Transverse colon (tissue), 4 donors: ENCODE measurements around the gene KRT6B. TPM values are rescaled to one million over a fixed set of nuclear protein-coding genes. Genes with fewer than 3 reads are reported as not detected.

Experiments
- DNase-seq: peaks from one replicate; pipeline ENCODE4 v3.0.0-alpha.2; 2019
- H3K27ac ChIP-seq, 4 donors: fragments of 200-600 bp; sonication (generic); 2 replicates each; pipeline ENCODE4 v1.5.1; 2016 to 2018; ENCODE audit warnings: inconsistent platforms in 4 of 4
- H3K27me3 ChIP-seq: fragments of 200-600 bp; sonication (generic); 2 replicates; pipeline ENCODE4 v1.5.1; 2017; ENCODE audit warnings: inconsistent platforms
- H3K36me3 ChIP-seq, 4 donors: fragments of 200-600 bp; sonication (generic); 2 replicates each; pipeline ENCODE4 v1.5.1; 2017 to 2019; ENCODE audit warnings: inconsistent platforms in 4 of 4
- H3K4me1 ChIP-seq, 4 donors: fragments of 200-600 bp; sonication (generic); 2 replicates each; pipeline ENCODE4 v1.5.1; 2017 to 2020; ENCODE audit warnings: inconsistent platforms in 4 of 4
- H3K4me3 ChIP-seq, 4 donors: fragments of 200-600 bp; sonication (generic); 1 replicate in 1 of 4; 2 replicates in 3 of 4; pipeline versions ENCODE4 v1.5.1 to v1.6.1; 2017 to 2019; ENCODE audit warnings: inconsistent platforms in 4 of 4
- H3K9me3 ChIP-seq, 2 donors: fragments of 200-600 bp; sonication (generic); 2 replicates each; pipeline ENCODE4 v1.5.1; 2017 to 2019; ENCODE audit warnings: inconsistent platforms in 2 of 2
- EP300 ChIP-seq: sonication (generic); formaldehyde crosslinking; IDR thresholded peaks from one replicate; pipeline ENCODE4 v1.6.1; 2017; ENCODE audit warnings: antibody characterized with exemption, low read depth
- POLR2A ChIP-seq: fragments of 450-650 bp; IDR thresholded peaks from one replicate; pipeline ENCODE4 v1.6.1; 2016; ENCODE audit warnings: antibody characterized with exemption, mild to moderate bottlenecking, moderate library complexity
- POLR2AphosphoS5 ChIP-seq, 3 donors: sonication (generic); formaldehyde crosslinking; IDR thresholded peaks; one replicate each; pipeline ENCODE4 v1.6.1; 2016; ENCODE audit warnings: antibody characterized with exemption in 3 of 3
- WGBS, 2 donors: methylation state at CpG; one replicate each; pipeline ENCODE4 v1.1.5; 2018; ENCODE audit warnings: low coverage in 1 of 2; 5-methylcytosine and 5-hydroxymethylcytosine counted together
- in situ Hi-C, 4 donors: fragments of 200-750 bp; cut with MboI; loops; one replicate each; pipeline versions ENCODE4 v1.15.0 to v1.15.1; 2017; ENCODE audit warnings: low sequenced_read_pairs in 3 of 4, low pct_ligation_motif_present in 1 of 4, low pct_unique_long_range_greater_than_20kb in 1 of 4
- intact Hi-C: fragments of 100-400 bp; cut with DNase I; formaldehyde crosslinking; loops from one replicate; pipeline ENCODE4 v1.15.1; 2023; ENCODE audit warnings: low total_unique reads
- total RNA-seq, 4 donors: library from RNA; depleted of rRNA; stranded (reverse); fragments of >200 nt; gene quantifications; one replicate each; pipeline ENCODE4 v1.1.0, GENCODE V29; 2016
- TF ChIP-seq, protein P1 (sequence below), 5 experiments: fragments of 200-600 bp in 3 of 5; fragments of 450-650 bp in 2 of 5; sonication (generic) in 3 of 5; IDR thresholded peaks; 1 replicate in 2 of 5; 2 replicates in 3 of 5; pipeline ENCODE4 v1.5.1; 2016 to 2017; ENCODE audit warnings: antibody characterized with exemption in 5 of 5, inconsistent platforms in 3 of 5, mild to moderate bottlenecking in 2 of 5, moderate library complexity in 1 of 5

KRT6B gene
- total RNA-seq, 4 donors from 2014 or later = not detected

DNA sequence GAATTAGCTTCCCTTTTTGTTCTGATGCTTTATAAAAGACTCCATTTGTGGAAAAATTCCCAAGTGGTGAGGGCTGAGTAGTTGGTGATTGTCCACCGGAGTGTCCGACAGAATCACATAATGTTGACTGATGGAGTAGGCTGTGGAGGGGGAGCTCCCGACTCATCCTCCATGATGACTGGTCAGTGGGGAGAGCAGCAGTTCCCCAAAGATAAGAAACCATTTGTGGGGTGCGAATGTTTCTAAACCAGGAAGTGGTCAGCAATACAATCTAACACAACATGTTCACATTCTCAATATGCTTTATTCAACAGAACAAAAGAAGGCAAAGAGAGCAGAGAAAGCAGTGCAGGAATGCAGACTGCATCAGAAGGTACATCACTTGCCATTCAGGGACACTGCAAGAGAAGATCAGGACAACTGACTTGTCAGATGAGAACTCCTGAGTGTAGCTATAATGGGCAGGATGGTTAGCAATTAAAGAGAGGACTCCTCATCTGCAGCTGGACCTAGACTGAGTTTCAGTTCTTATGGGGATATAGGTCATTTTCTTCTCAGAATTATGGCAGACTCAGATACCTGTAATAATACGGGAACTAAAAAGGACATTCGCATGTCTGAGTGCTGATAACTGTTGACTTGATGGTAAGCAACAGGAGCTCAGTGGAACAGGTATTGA lies 5.4 kb downstream of the KRT6B start:
- Histone ChIP-seq H3K27ac (no peak overlapping the region), H3K4me3 (no peak overlapping the region), H3K27me3 (no peaks in the 10 kb centered on the region), H3K36me3 (no peaks in the 10 kb centered on the region), H3K9me3 (no peaks in the 10 kb centered on the region), H3K4me1 (no peaks in the 10 kb centered on the region)
- in situ Hi-C loops = no loop called here
- intact Hi-C loops = no loop called here
- DNase-seq = no peak
- TF ChIP-seq, protein P1, sequence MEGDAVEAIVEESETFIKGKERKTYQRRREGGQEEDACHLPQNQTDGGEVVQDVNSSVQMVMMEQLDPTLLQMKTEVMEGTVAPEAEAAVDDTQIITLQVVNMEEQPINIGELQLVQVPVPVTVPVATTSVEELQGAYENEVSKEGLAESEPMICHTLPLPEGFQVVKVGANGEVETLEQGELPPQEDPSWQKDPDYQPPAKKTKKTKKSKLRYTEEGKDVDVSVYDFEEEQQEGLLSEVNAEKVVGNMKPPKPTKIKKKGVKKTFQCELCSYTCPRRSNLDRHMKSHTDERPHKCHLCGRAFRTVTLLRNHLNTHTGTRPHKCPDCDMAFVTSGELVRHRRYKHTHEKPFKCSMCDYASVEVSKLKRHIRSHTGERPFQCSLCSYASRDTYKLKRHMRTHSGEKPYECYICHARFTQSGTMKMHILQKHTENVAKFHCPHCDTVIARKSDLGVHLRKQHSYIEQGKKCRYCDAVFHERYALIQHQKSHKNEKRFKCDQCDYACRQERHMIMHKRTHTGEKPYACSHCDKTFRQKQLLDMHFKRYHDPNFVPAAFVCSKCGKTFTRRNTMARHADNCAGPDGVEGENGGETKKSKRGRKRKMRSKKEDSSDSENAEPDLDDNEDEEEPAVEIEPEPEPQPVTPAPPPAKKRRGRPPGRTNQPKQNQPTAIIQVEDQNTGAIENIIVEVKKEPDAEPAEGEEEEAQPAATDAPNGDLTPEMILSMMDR (IDR thresholded peaks at IDR 0.05) = no peak
- no peak for TF ChIP-seq POLR2A
- 73 to 80% methylated on average over 4 to 6 of the region's 6 CpGs for WGBS, 2 donors

DNA sequence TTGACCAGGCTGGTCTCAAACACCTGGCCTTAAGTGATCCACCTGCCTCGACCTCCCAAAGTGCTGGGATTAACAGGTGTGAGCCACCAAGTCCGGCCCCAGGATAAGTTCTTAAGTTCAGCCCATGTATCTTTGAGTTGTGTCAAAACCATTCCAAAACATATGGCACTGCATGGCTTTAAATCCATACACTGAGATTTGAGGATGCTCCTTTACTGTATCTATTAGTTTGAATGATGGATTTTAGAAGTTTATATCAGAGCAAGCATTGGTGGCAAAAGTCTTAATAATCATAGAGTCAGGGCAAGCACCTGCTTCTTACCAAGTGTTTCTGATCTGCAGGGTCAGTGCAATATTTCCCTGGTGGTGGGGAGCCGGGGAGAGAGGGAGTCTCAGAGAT lies 6.1 kb downstream of the KRT6B start:
- TF ChIP-seq EP300 = no peak
- intact Hi-C loops = no loop called here
- H3K4me3 ChIP-seq = no peak overlapping the region
- no peak for DNase-seq
- H3K27me3 ChIP-seq = no peaks in the 10 kb centered on the region
- WGBS, 2 donors = 68 to 72% methylated on average over 3 of the region's 3 CpGs
- no peaks in the 10 kb centered on the region for H3K36me3 ChIP-seq
- no peaks in the 10 kb centered on the region for H3K9me3 ChIP-seq
- no peak overlapping the region for H3K27ac ChIP-seq
- in situ Hi-C loops = no loop called here
- no peaks in the 10 kb centered on the region for H3K4me1 ChIP-seq

DNA sequence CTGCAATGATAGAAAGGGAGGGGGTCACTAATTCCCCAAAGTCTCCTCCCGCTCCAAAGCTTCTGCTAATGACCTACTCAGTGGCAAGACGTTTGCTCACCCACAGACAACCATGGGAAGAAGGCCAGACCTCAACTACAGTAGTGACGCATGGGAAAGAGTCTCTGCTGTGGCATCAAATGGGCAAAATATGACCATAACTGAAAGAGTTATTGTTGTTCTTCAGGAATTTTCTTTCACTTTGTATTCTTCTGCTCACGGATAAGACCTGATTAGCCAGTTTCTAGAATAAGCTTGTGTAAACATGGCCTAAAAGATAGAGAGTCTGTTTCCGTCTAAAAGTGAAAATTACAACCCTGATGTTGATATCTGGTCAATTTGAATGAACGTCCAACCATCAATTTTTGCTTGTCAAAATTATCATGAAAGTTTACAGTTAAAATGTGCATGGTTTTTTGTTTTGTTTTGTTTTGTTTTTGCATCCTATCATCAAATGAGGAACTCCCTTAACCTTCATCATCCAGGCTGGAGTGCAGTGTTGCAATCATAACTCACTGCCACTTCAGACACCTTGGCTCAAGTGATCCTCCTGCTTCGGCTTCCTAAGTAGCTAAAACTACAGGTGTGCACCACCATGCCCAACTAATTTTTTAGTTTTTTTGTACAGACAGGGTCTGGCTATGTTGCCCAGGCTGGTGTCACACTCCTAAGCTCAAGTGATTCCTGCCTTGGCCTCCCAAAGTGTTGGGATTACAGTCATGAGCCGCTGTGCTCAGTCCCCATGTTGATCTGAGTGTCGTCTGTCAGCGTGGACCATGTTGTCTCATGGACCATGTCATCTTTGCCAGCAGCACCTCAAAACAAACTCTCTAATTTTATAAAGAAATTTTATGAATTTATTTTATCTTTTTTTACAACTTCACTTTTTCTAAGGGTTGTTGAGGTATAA lies 7.0 kb downstream of the KRT6B start:
- H3K4me3 ChIP-seq = no peak overlapping the region
- TF ChIP-seq POLR2A (no peak), POLR2AphosphoS5 (IDR thresholded peaks at IDR 0.05) (no peak), EP300 (no peak)
- TF ChIP-seq, protein P1 (IDR thresholded peaks at IDR 0.05) = no peak
- DNase-seq = no peak
- no peaks in the 10 kb centered on the region for H3K36me3 ChIP-seq
- intact Hi-C loops = no loop called here
- no peaks in the 10 kb centered on the region for H3K9me3 ChIP-seq
- no peaks in the 10 kb centered on the region for H3K27me3 ChIP-seq
- 60 to 66% methylated on average over 7 to 10 of the region's 10 CpGs for WGBS, 2 donors
- H3K27ac ChIP-seq = no peak overlapping the region
- in situ Hi-C loops = no loop called here
- no peaks in the 10 kb centered on the region for H3K4me1 ChIP-seq

DNA sequence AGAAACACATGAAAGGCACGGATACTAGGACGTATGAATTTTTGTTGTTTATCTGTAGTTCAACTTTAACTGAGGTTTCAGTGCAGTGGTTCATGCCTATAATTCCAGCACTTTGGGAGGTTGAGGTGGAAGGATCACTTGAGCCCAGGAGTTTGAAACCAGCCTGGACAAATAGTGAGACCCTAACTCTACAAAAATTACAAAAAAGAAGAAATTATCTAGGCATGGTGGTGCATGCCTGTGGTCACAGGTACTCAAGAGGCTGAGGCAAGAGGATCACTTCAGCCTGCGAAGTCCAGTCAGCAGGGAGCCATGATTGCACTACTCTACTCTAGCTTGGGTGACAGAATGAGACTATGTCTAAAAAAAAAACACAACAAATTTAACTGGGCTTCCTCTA lies 8.0 kb downstream of the KRT6B start:
- H3K4me1 ChIP-seq = no peaks in the 10 kb centered on the region
- WGBS, 2 donors = 90 to 100% methylated on average over 1 to 3 of the region's 3 CpGs
- H3K27me3 ChIP-seq = no peaks in the 10 kb centered on the region
- TF ChIP-seq POLR2A (no peak), POLR2AphosphoS5 (IDR thresholded peaks at IDR 0.05) (no peak), EP300 (no peak)
- TF ChIP-seq, protein P1 (IDR thresholded peaks at IDR 0.05) = no peak
- in situ Hi-C loops (no loop called here), intact Hi-C loops (no loop called here)
- no peaks in the 10 kb centered on the region for H3K9me3 ChIP-seq
- no peak overlapping the region for H3K4me3 ChIP-seq
- no peak overlapping the region for H3K27ac ChIP-seq
- H3K36me3 ChIP-seq = no peaks in the 10 kb centered on the region
- no peak for DNase-seq
